Measurements from ENCODE around the gene OVCH2. TPM values are rescaled to one million over a fixed set of nuclear protein-coding genes. Genes with fewer than 3 reads are reported as not detected.

The OVCH2 gene
- polyA plus RNA-seq, 2 donors: 0.06 to 0.14 TPM

- Histone ChIP-seq H3K36me3 (ENCODE audit: control insufficient read depth in 2 of 2, insufficient read depth in 2 of 2, low read length in 1 of 2) (peaks cover 18 to 34% of the 10 kb centered on the region in 2 donors), H3K4me3 (ENCODE audit: low read depth in 1 of 2, low read length in 2 of 2) (no peak overlapping the region), H3K27ac (ENCODE audit: low read depth in 2 of 2, low read length in 1 of 2) (no peak overlapping the region), H3K4me1 (ENCODE audit: control insufficient read depth in 2 of 2, insufficient read depth in 2 of 2, low read length in 1 of 2) (no peaks in the 10 kb centered on the region), H3K9me3 (ENCODE audit: control insufficient read depth in 2 of 2, insufficient read depth in 1 of 2, low read depth in 1 of 2, low read length in 1 of 2) (no peaks in the 10 kb centered on the region), H3K27me3 (ENCODE audit: control insufficient read depth in 1 of 2, insufficient read depth in 2 of 2, low read length in 2 of 2) (no peaks in the 10 kb centered on the region)
- WGBS, 2 donors: 87 to 91% methylated on average over 3 of the region's 3 CpGs
These were observed 58.0 kb downstream of the OVCH2 start for GRCh38 chr11:7648264-7648663.

GRCh38 chr11:7646866-7647265 is 59.4 kb downstream of the OVCH2 start:
- Histone ChIP-seq H3K9me3 (ENCODE audit: control insufficient read depth in 2 of 2, insufficient read depth in 1 of 2, low read depth in 1 of 2, low read length in 1 of 2) (no peaks in the 10 kb centered on the region), H3K4me3 (ENCODE audit: low read depth in 1 of 2, low read length in 2 of 2) (no peak overlapping the region), H3K27ac (ENCODE audit: low read depth in 2 of 2, low read length in 1 of 2) (no peak overlapping the region), H3K4me1 (ENCODE audit: control insufficient read depth in 2 of 2, insufficient read depth in 2 of 2, low read length in 1 of 2) (no peaks in the 10 kb centered on the region), H3K36me3 (ENCODE audit: control insufficient read depth in 2 of 2, insufficient read depth in 2 of 2, low read length in 1 of 2) (peaks cover 6 to 27% of the 10 kb centered on the region in 2 donors), H3K27me3 (ENCODE audit: control insufficient read depth in 1 of 2, insufficient read depth in 2 of 2, low read length in 2 of 2) (no peaks in the 10 kb centered on the region)
- 90 to 91% methylated on average over 2 of the region's 2 CpGs for WGBS, 2 donors

GRCh38 chr11:7645206-7645605 is 61.1 kb downstream of the OVCH2 start:
- WGBS, 2 donors: 80 to 87% methylated on average over 3 of the region's 3 CpGs
- Histone ChIP-seq H3K36me3 (ENCODE audit: control insufficient read depth in 2 of 2, insufficient read depth in 2 of 2, low read length in 1 of 2) (peaks cover 6 to 30% of the 10 kb centered on the region in 2 donors), H3K27me3 (ENCODE audit: control insufficient read depth in 1 of 2, insufficient read depth in 2 of 2, low read length in 2 of 2) (no peaks in the 10 kb centered on the region), H3K4me1 (ENCODE audit: control insufficient read depth in 2 of 2, insufficient read depth in 2 of 2, low read length in 1 of 2) (no peaks in the 10 kb centered on the region), H3K9me3 (ENCODE audit: control insufficient read depth in 2 of 2, insufficient read depth in 1 of 2, low read depth in 1 of 2, low read length in 1 of 2) (no peaks in the 10 kb centered on the region), H3K27ac (ENCODE audit: low read depth in 2 of 2, low read length in 1 of 2) (no peak overlapping the region), H3K4me3 (ENCODE audit: low read depth in 1 of 2, low read length in 2 of 2) (no peak overlapping the region)

- Histone ChIP-seq H3K4me1 (ENCODE audit: control insufficient read depth in 2 of 2, insufficient read depth in 2 of 2, low read length in 1 of 2) (peaks cover 0 to 4% of the 10 kb centered on the region in 2 donors), H3K27me3 (ENCODE audit: control insufficient read depth in 1 of 2, insufficient read depth in 2 of 2, low read length in 2 of 2) (no peaks in the 10 kb centered on the region), H3K36me3 (ENCODE audit: control insufficient read depth in 2 of 2, insufficient read depth in 2 of 2, low read length in 1 of 2) (peaks cover 3 to 25% of the 10 kb centered on the region in 2 donors), H3K4me3 (ENCODE audit: low read depth in 1 of 2, low read length in 2 of 2) (no peak overlapping the region), H3K27ac (ENCODE audit: low read depth in 2 of 2, low read length in 1 of 2) (no peak overlapping the region), H3K9me3 (ENCODE audit: control insufficient read depth in 2 of 2, insufficient read depth in 1 of 2, low read depth in 1 of 2, low read length in 1 of 2) (no peaks in the 10 kb centered on the region)
- 79% methylated on average over 4 of the region's 4 CpGs for WGBS, 2 donors
These were observed 63.0 kb downstream of the OVCH2 start for GRCh38 chr11:7643314-7643713.

- no peak overlapping the region for H3K27ac ChIP-seq (ENCODE audit: low read depth in 2 of 2, low read length in 1 of 2)
- no peaks in the 10 kb centered on the region for H3K9me3 ChIP-seq (ENCODE audit: control insufficient read depth in 2 of 2, insufficient read depth in 1 of 2, low read depth in 1 of 2, low read length in 1 of 2)
- no peak overlapping the region for H3K4me3 ChIP-seq (ENCODE audit: low read depth in 1 of 2, low read length in 2 of 2)
- peaks cover 3 to 24% of the 10 kb centered on the region in 2 donors for H3K36me3 ChIP-seq (ENCODE audit: control insufficient read depth in 2 of 2, insufficient read depth in 2 of 2, low read length in 1 of 2)
- H3K27me3 ChIP-seq (ENCODE audit: control insufficient read depth in 1 of 2, insufficient read depth in 2 of 2, low read length in 2 of 2): no peaks in the 10 kb centered on the region
- peaks cover 0 to 5% of the 10 kb centered on the region in 2 donors for H3K4me1 ChIP-seq (ENCODE audit: control insufficient read depth in 2 of 2, insufficient read depth in 2 of 2, low read length in 1 of 2)
- 40 to 50% methylated on average over 4 of the region's 4 CpGs for WGBS, 2 donors
These were observed 63.5 kb downstream of the OVCH2 start for GRCh38 chr11:7642747-7643146.

GRCh38 chr11:7640816-7641215 is 65.5 kb downstream of the OVCH2 start:
- peaks cover 0 to 6% of the 10 kb centered on the region in 2 donors for H3K4me1 ChIP-seq (ENCODE audit: control insufficient read depth in 2 of 2, insufficient read depth in 2 of 2, low read length in 1 of 2)
- H3K36me3 ChIP-seq (ENCODE audit: control insufficient read depth in 2 of 2, insufficient read depth in 2 of 2, low read length in 1 of 2): peaks cover 3 to 31% of the 10 kb centered on the region in 2 donors
- H3K4me3 ChIP-seq (ENCODE audit: low read depth in 1 of 2, low read length in 2 of 2): no peak overlapping the region
- H3K27me3 ChIP-seq (ENCODE audit: control insufficient read depth in 1 of 2, insufficient read depth in 2 of 2, low read length in 2 of 2): no peaks in the 10 kb centered on the region
- 79 to 84% methylated on average over 6 of the region's 6 CpGs for WGBS, 2 donors
- H3K9me3 ChIP-seq (ENCODE audit: control insufficient read depth in 2 of 2, insufficient read depth in 1 of 2, low read depth in 1 of 2, low read length in 1 of 2): no peaks in the 10 kb centered on the region
- no peak overlapping the region for H3K27ac ChIP-seq (ENCODE audit: low read depth in 2 of 2, low read length in 1 of 2)

GRCh38 chr11:7639643-7640025 is 66.6 kb downstream of the OVCH2 start:
- Histone ChIP-seq H3K27ac (ENCODE audit: low read depth in 2 of 2, low read length in 1 of 2) (no peak overlapping the region), H3K4me1 (ENCODE audit: control insufficient read depth in 2 of 2, insufficient read depth in 2 of 2, low read length in 1 of 2) (peaks cover 0 to 6% of the 10 kb centered on the region in 2 donors)
- 41 to 57% methylated on average over 5 of the region's 5 CpGs for whole genome bisulfite sequencing, 2 donors

More at GRCh38 chr11:7639643-7640025, 66.6 kb downstream of the OVCH2 start:
- H3K9me3 ChIP-seq (ENCODE audit: control insufficient read depth in 2 of 2, insufficient read depth in 1 of 2, low read depth in 1 of 2, low read length in 1 of 2): no peaks in the 10 kb centered on the region
- H3K36me3 ChIP-seq (ENCODE audit: control insufficient read depth in 2 of 2, insufficient read depth in 2 of 2, low read length in 1 of 2): peaks cover 3 to 35% of the 10 kb centered on the region in 2 donors
- H3K27me3 ChIP-seq (ENCODE audit: control insufficient read depth in 1 of 2, insufficient read depth in 2 of 2, low read length in 2 of 2): no peaks in the 10 kb centered on the region
- H3K4me3 ChIP-seq (ENCODE audit: low read depth in 1 of 2, low read length in 2 of 2): no peak overlapping the region

Other genes with a start within 250 kb of the OVCH2 start
- 1 to 10 TPM in 1 of 2 donors, under 1 TPM in 1; 0.49 to 1.2 TPM for gene OLFML1, start 221.0 kb downstream of the OVCH2 start, polyA plus RNA-seq
- 10 to 100 TPM; 27.4 to 32.1 TPM for gene PPFIBP2, start 192.5 kb downstream of the OVCH2 start, polyA plus RNA-seq
- 10 to 100 TPM; 10.0 to 20.7 TPM for gene CYB5R2, start 33.0 kb downstream of the OVCH2 start, polyA plus RNA-seq
- not detected for gene OR5P2, start 90.5 kb upstream of the OVCH2 start, polyA plus RNA-seq
- gene OR5P3, start 124.4 kb upstream of the OVCH2 start, polyA plus RNA-seq: not detected
- gene OR10A6, start 224.8 kb upstream of the OVCH2 start, polyA plus RNA-seq: not detected
- gene OR10A3, start 235.2 kb upstream of the OVCH2 start, polyA plus RNA-seq: not detected